ENCODE results near the gene NELFA.

NELFA gene

DNA sequence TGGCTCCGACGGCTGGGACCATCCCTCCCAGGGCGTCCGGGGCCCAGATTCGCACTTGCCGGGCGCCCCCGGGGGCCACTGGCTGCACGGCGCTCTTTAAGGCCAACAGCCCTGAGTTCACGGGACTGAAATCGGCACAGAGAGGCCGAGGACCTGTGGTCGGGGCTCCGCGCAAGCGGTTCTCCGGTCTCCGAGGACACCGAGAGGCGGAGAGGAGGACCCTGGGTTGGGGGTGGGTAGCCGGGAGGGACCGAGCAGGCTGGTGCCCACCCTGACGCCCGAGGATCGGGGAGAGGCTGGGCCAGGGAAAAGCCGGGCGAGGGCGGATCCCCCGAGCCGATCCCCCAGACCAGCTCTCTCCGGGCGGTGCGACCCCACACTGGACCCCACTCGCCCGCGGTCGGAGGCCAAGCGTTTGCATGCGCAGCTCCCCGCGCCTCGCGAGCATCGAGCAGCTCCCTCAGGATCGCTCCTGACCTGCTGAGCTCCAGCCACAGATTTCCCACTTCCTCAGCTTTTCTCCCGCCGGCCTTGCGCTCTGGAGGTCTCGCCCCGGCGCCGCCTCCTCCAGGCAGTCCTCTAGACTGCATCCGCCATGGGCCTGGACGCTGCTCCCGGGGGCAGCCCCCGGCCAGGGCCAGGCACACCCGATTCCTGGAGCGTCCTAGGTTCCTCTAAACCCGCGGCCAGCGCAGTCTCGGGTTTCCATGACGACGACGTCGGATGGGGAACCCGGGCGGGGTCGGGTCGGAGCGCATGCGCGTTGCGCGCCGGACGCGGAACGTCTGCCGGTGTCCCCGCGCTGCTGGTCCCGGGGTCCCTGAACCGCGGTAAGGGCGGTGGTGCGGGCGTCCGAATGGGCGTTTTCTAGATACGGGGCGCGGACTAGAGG is 32.7 kb upstream of the NELFA start (continued):
- TF ChIP-seq, protein P1, sequence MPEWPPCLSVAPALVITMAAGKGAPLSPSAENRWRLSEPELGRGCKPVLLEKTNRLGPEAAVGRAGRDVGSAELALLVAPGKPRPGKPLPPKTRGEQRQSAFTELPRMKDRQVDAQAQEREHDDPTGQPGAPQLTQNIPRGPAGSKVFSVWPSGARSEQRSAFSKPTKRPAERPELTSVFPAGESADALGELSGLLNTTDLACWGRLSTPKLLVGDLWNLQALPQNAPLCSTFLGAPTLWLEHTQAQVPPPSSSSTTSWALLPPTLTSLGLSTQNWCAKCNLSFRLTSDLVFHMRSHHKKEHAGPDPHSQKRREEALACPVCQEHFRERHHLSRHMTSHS (tag by site-specific recombination; IDR thresholded peaks at IDR 0.05), result no peak
- TF ChIP-seq GLIS1 (tag by site-specific recombination; IDR thresholded peaks at IDR 0.05) (no peak), ZNF585B (tag by site-specific recombination; IDR thresholded peaks at IDR 0.05) (no peak), TCF7L2 (IDR thresholded peaks at IDR 0.05; ENCODE audit: borderline replicate concordance, low read depth, low read length) (no peak), OVOL3 (tag by site-specific recombination; IDR thresholded peaks at IDR 0.05) (no peak), ZBTB8A (tag by site-specific recombination; IDR thresholded peaks at IDR 0.05) (peak; percentile 50; the same call in 1 of the 2 replicates), ZNF211 (tag by site-specific recombination; IDR thresholded peaks at IDR 0.05; ENCODE audit: low read depth) (no peak), ZNF214 (tag by site-specific recombination; IDR thresholded peaks at IDR 0.05; ENCODE audit: borderline replicate concordance) (no peak), GLI2 (tag by site-specific recombination; IDR thresholded peaks at IDR 0.05; ENCODE audit: borderline replicate concordance, low read depth) (no peak), ZNF521 (tag by site-specific recombination; IDR thresholded peaks at IDR 0.05) (no peak), ZNF132 (tag by site-specific recombination; IDR thresholded peaks at IDR 0.05; ENCODE audit: borderline replicate concordance) (no peak), ZNF544 (tag by site-specific recombination; IDR thresholded peaks at IDR 0.05) (no peak), MZF1 (tag by site-specific recombination; IDR thresholded peaks at IDR 0.05; ENCODE audit: borderline replicate concordance) (no peak), ZNF266 (tag by site-specific recombination; IDR thresholded peaks at IDR 0.05; ENCODE audit: low read depth) (no peak), GLI4 (tag by site-specific recombination; IDR thresholded peaks at IDR 0.05) (no peak), ZNF768 (tag by site-specific recombination; IDR thresholded peaks at IDR 0.05) (no peak), IKZF3 (tag by site-specific recombination; IDR thresholded peaks at IDR 0.05) (peak; percentile 66), ZNF600 (tag by site-specific recombination; IDR thresholded peaks at IDR 0.05) (no peak)
- TF ChIP-seq, protein P2, sequence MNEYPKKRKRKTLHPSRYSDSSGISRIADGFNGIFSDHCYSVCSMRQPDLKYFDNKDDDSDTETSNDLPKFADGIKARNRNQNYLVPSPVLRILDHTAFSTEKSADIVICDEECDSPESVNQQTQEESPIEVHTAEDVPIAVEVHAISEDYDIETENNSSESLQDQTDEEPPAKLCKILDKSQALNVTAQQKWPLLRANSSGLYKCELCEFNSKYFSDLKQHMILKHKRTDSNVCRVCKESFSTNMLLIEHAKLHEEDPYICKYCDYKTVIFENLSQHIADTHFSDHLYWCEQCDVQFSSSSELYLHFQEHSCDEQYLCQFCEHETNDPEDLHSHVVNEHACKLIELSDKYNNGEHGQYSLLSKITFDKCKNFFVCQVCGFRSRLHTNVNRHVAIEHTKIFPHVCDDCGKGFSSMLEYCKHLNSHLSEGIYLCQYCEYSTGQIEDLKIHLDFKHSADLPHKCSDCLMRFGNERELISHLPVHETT (tag by site-specific recombination; IDR thresholded peaks at IDR 0.05), result no peak
- TF ChIP-seq, protein P3, sequence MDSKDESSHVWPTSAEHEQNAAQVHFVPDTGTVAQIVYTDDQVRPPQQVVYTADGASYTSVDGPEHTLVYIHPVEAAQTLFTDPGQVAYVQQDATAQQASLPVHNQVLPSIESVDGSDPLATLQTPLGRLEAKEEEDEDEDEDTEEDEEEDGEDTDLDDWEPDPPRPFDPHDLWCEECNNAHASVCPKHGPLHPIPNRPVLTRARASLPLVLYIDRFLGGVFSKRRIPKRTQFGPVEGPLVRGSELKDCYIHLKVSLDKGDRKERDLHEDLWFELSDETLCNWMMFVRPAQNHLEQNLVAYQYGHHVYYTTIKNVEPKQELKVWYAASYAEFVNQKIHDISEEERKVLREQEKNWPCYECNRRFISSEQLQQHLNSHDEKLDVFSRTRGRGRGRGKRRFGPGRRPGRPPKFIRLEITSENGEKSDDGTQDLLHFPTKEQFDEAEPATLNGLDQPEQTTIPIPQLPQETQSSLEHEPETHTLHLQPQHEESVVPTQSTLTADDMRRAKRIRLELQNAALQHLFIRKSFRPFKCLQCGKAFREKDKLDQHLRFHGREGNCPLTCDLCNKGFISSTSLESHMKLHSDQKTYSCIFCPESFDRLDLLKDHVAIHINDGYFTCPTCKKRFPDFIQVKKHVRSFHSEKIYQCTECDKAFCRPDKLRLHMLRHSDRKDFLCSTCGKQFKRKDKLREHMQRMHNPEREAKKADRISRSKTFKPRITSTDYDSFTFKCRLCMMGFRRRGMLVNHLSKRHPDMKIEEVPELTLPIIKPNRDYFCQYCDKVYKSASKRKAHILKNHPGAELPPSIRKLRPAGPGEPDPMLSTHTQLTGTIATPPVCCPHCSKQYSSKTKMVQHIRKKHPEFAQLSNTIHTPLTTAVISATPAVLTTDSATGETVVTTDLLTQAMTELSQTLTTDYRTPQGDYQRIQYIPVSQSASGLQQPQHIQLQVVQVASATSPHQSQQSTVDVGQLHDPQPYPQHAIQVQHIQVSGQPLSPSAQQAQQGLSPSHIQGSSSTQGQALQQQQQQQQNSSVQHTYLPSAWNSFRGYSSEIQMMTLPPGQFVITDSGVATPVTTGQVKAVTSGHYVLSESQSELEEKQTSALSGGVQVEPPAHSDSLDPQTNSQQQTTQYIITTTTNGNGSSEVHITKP (tag by site-specific recombination; IDR thresholded peaks at IDR 0.05), result no peak
- TF ChIP-seq, protein P4, sequence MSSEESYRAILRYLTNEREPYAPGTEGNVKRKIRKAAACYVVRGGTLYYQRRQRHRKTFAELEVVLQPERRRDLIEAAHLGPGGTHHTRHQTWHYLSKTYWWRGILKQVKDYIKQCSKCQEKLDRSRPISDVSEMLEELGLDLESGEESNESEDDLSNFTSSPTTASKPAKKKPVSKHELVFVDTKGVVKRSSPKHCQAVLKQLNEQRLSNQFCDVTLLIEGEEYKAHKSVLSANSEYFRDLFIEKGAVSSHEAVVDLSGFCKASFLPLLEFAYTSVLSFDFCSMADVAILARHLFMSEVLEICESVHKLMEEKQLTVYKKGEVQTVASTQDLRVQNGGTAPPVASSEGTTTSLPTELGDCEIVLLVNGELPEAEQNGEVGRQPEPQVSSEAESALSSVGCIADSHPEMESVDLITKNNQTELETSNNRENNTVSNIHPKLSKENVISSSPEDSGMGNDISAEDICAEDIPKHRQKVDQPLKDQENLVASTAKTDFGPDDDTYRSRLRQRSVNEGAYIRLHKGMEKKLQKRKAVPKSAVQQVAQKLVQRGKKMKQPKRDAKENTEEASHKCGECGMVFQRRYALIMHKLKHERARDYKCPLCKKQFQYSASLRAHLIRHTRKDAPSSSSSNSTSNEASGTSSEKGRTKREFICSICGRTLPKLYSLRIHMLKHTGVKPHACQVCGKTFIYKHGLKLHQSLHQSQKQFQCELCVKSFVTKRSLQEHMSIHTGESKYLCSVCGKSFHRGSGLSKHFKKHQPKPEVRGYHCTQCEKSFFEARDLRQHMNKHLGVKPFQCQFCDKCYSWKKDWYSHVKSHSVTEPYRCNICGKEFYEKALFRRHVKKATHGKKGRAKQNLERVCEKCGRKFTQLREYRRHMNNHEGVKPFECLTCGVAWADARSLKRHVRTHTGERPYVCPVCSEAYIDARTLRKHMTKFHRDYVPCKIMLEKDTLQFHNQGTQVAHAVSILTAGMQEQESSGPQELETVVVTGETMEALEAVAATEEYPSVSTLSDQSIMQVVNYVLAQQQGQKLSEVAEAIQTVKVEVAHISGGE (tag by site-specific recombination; conservative IDR thresholded peaks at IDR 0.05; ENCODE audit: low read depth), result peak; percentile 92
- TF ChIP-seq, protein P5, sequence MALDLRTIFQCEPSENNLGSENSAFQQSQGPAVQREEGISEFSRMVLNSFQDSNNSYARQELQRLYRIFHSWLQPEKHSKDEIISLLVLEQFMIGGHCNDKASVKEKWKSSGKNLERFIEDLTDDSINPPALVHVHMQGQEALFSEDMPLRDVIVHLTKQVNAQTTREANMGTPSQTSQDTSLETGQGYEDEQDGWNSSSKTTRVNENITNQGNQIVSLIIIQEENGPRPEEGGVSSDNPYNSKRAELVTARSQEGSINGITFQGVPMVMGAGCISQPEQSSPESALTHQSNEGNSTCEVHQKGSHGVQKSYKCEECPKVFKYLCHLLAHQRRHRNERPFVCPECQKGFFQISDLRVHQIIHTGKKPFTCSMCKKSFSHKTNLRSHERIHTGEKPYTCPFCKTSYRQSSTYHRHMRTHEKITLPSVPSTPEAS (tag by site-specific recombination; IDR thresholded peaks at IDR 0.05), result no peak
- TF ChIP-seq, protein P6, sequence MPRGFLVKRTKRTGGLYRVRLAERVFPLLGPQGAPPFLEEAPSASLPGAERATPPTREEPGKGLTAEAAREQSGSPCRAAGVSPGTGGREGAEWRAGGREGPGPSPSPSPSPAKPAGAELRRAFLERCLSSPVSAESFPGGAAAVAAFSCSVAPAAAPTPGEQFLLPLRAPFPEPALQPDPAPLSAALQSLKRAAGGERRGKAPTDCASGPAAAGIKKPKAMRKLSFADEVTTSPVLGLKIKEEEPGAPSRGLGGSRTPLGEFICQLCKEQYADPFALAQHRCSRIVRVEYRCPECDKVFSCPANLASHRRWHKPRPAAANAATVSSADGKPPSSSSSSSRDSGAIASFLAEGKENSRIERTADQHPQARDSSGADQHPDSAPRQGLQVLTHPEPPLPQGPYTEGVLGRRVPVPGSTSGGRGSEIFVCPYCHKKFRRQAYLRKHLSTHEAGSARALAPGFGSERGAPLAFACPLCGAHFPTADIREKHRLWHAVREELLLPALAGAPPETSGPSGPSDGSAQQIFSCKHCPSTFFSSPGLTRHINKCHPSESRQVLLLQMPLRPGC (tag by site-specific recombination; IDR thresholded peaks at IDR 0.05), result no peak
- TF ChIP-seq, protein P7, sequence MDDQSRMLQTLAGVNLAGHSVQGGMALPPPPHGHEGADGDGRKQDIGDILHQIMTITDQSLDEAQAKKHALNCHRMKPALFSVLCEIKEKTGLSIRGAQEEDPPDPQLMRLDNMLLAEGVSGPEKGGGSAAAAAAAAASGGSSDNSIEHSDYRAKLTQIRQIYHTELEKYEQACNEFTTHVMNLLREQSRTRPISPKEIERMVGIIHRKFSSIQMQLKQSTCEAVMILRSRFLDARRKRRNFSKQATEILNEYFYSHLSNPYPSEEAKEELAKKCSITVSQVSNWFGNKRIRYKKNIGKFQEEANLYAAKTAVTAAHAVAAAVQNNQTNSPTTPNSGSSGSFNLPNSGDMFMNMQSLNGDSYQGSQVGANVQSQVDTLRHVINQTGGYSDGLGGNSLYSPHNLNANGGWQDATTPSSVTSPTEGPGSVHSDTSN (CRISPR knock-in tag; IDR thresholded peaks at IDR 0.05), result 0 out of 2 replicates have a peak, but pooled peaks have one; percentile 31

All from HEK293 (cell line).